HL-60 (cell line): ENCODE data around the gene FST.

Experiments
- DNase-seq, 2 experiments: peaks; one replicate each; pipeline ENCODE4 v3.0.0-alpha.2; 2010 to 2020; ENCODE audit warnings: low read depth in 1 of 2, low spot score in 1 of 2
- H3K27ac ChIP-seq: fragments of 250-450 bp; sonication (Bioruptor Pico); replicated peaks from 2 replicates; pipeline ENCODE4 v1.5.1; 2020; ENCODE audit warnings: mild to moderate bottlenecking, moderate library complexity
- H3K27me3 ChIP-seq: fragments of 250-450 bp; sonication (Bioruptor Pico); 2 replicates; pipeline ENCODE4 v1.5.1; 2021; ENCODE audit warnings: mild to moderate bottlenecking, moderate library complexity; ENCODE audit not compliant: insufficient read depth, poor library complexity, severe bottlenecking
- H3K4me3 ChIP-seq: replicated peaks from 2 replicates; pipeline ENCODE4 v1.5.1; 2011; ENCODE audit warnings: mild to moderate bottlenecking, control low read depth, low read length; ENCODE audit not compliant: insufficient read depth
- GABPA ChIP-seq: IDR thresholded peaks from 2 replicates; pipeline ENCODE4 v1.6.1; 2012; ENCODE audit warnings: low read depth
- POLR2AphosphoS5 ChIP-seq: IDR thresholded peaks from 2 replicates; pipeline ENCODE4 v1.6.1; 2012; ENCODE audit warnings: low read depth
- SPI1 ChIP-seq: IDR thresholded peaks from 2 replicates; pipeline ENCODE4 v1.6.1; 2012; ENCODE audit warnings: low read depth, mild to moderate bottlenecking, borderline replicate concordance
- TF ChIP-seq, protein P1 (sequence below): IDR thresholded peaks from 2 replicates; pipeline ENCODE4 v1.6.1; 2012; ENCODE audit warnings: low read depth; ENCODE audit not compliant: insufficient replicate concordance
- TF ChIP-seq, protein P2 (sequence below): IDR thresholded peaks from one replicate; pipeline ENCODE4 v1.5.1; 2011; ENCODE audit warnings: low read length, control low read depth, inconsistent platforms; ENCODE audit not compliant: insufficient read depth

The FST gene

DNA sequence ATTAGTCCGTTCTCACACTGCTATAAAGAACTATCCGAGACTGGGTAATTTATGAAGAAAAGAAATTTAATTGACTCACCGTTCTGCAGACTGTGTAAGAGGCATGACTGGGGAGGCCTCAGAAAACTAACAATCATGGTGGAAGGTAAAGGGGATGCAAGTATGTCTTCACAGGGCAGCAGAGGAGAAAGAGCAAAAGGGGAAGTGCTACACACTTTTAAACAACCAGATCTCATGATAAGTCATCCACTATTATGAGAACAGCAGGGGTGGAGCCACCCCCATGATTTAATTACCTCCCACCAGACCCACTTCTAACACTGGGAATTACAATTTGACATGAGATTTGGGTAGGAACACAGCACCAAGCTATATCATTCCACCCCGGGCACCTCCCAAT lies 26.6 kb downstream of the FST start:
- TF ChIP-seq, protein P1, sequence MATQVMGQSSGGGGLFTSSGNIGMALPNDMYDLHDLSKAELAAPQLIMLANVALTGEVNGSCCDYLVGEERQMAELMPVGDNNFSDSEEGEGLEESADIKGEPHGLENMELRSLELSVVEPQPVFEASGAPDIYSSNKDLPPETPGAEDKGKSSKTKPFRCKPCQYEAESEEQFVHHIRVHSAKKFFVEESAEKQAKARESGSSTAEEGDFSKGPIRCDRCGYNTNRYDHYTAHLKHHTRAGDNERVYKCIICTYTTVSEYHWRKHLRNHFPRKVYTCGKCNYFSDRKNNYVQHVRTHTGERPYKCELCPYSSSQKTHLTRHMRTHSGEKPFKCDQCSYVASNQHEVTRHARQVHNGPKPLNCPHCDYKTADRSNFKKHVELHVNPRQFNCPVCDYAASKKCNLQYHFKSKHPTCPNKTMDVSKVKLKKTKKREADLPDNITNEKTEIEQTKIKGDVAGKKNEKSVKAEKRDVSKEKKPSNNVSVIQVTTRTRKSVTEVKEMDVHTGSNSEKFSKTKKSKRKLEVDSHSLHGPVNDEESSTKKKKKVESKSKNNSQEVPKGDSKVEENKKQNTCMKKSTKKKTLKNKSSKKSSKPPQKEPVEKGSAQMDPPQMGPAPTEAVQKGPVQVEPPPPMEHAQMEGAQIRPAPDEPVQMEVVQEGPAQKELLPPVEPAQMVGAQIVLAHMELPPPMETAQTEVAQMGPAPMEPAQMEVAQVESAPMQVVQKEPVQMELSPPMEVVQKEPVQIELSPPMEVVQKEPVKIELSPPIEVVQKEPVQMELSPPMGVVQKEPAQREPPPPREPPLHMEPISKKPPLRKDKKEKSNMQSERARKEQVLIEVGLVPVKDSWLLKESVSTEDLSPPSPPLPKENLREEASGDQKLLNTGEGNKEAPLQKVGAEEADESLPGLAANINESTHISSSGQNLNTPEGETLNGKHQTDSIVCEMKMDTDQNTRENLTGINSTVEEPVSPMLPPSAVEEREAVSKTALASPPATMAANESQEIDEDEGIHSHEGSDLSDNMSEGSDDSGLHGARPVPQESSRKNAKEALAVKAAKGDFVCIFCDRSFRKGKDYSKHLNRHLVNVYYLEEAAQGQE = no peak
- TF ChIP-seq SPI1 = peak; percentile 81
- TF ChIP-seq GABPA = no peak
- Histone ChIP-seq H3K27me3 (peaks cover 4% of the 10 kb centered on the region), H3K27ac (no peak overlapping the region), H3K4me3 (no peak overlapping the region)
- no peak for DNase-seq

DNA sequence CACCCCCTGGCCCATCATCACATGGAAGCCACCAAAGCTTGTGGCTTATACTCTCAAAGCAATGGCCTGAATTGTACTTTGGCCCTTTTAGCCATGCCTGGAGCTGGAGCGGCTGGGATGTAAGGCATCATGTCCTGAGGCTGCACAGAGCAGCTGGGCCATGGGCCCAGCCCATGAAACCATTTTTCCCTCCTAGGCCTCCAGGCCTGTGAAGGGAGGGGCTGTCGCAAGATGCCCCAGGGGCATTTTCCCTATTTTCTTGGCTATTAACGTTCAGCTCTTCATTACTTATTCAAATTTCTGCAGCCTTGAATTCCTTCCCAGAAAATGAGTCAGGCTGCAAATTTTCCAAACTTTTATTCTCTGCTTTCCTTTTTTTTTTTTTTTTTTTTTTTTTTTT lies 27.7 kb downstream of the FST start:
- H3K27ac ChIP-seq = no peak overlapping the region
- no peak for TF ChIP-seq GABPA
- TF ChIP-seq, protein P2, sequence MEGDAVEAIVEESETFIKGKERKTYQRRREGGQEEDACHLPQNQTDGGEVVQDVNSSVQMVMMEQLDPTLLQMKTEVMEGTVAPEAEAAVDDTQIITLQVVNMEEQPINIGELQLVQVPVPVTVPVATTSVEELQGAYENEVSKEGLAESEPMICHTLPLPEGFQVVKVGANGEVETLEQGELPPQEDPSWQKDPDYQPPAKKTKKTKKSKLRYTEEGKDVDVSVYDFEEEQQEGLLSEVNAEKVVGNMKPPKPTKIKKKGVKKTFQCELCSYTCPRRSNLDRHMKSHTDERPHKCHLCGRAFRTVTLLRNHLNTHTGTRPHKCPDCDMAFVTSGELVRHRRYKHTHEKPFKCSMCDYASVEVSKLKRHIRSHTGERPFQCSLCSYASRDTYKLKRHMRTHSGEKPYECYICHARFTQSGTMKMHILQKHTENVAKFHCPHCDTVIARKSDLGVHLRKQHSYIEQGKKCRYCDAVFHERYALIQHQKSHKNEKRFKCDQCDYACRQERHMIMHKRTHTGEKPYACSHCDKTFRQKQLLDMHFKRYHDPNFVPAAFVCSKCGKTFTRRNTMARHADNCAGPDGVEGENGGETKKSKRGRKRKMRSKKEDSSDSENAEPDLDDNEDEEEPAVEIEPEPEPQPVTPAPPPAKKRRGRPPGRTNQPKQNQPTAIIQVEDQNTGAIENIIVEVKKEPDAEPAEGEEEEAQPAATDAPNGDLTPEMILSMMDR = no peak
- no peak for TF ChIP-seq SPI1
- TF ChIP-seq, protein P1 = no peak
- TF ChIP-seq POLR2AphosphoS5 = no peak
- no peak for DNase-seq
- H3K4me3 ChIP-seq = no peak overlapping the region
- no peaks in the 10 kb centered on the region for H3K27me3 ChIP-seq

DNA sequence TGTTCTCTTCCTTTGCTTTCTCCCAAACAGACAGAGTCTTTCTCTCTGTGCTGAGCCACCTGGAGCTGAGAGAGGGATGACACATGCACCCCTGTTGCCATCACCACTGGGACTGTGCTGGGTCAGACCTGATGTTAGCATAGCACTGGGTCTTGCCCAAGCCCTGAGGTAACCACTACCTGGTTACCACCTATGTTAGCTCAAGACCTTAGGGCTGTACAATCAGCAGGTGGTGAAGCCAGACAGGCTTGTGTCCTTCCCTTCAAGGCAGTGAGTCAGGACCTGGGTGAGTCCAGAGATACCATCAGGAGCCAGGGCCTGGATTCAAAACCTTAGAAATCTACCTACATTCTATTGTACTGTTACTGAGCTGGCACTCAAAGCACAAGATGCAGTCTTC lies 32.1 kb downstream of the FST start:
- Histone ChIP-seq H3K4me3 (no peak overlapping the region), H3K27ac (no peak overlapping the region), H3K27me3 (no peaks in the 10 kb centered on the region)
- TF ChIP-seq, protein P1 = no peak
- TF ChIP-seq GABPA (no peak), SPI1 (no peak), POLR2AphosphoS5 (no peak)
- TF ChIP-seq, protein P2 = no peak
- DNase-seq = no peak

DNA sequence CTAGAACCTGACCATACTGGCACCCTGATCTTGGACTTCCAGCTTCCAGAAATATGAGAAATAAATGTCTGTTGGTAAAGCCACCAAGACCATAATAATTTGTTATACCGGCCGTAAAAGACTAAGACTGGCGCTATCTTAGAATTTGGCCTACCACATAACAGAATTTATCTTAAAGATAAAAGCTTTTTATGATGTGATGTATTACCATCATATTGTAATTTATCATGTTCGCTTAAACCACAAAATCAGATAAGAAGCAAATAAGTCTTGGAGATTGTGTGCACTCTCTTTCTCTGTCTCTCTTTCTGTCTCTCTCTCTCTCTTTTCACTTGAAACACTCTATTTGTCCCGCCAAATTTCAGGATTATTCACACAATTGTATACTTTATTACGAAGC lies 35.6 kb downstream of the FST start:
- no peak overlapping the region for H3K27ac ChIP-seq
- no peaks in the 10 kb centered on the region for H3K27me3 ChIP-seq
- no peak for DNase-seq
- no peak overlapping the region for H3K4me3 ChIP-seq
- TF ChIP-seq GABPA (no peak), SPI1 (no peak), POLR2AphosphoS5 (no peak)
- TF ChIP-seq, protein P2 = no peak
- TF ChIP-seq, protein P1 = no peak
